H1 (cell line): ENCODE results near the gene CD47.

Experiments used
- BRCA1 ChIP-seq: IDR thresholded peaks from 2 replicates; pipeline ENCODE4 v1.6.1; 2012; ENCODE audit warnings: low read depth, low read length, improper control_type of control experiment
- EZH2 ChIP-seq: fragments of 200-600 bp; sonication (generic); IDR thresholded peaks from 2 replicates; pipeline ENCODE4 v1.7.1; 2012; ENCODE audit warnings: low read depth, mild to moderate bottlenecking, moderate library complexity, low read length, inconsistent platforms; ENCODE audit not compliant: severe bottlenecking
- GABPA ChIP-seq: IDR thresholded peaks from 2 replicates; pipeline ENCODE4 v1.6.1; 2011; ENCODE audit warnings: mild to moderate bottlenecking, low read length, moderate library complexity, borderline replicate concordance; ENCODE audit not compliant: insufficient read depth
- JUND ChIP-seq: IDR thresholded peaks from 2 replicates; pipeline ENCODE4 v1.6.1; 2011; ENCODE audit warnings: mild to moderate bottlenecking, improper control_type of control experiment, low read length
- KDM1A ChIP-seq: fragments of 200-600, 300-600 bp; sonication (generic); IDR thresholded peaks from 2 replicates; pipeline ENCODE4 v1.7.1; 2016; ENCODE audit warnings: mild to moderate bottlenecking, low read length, borderline replicate concordance
- KDM5A ChIP-seq: fragments of 200-600 bp; IDR thresholded peaks from 2 replicates; pipeline ENCODE4 v1.7.1; 2012; ENCODE audit warnings: mild to moderate bottlenecking, low read length, inconsistent platforms, mixed read lengths
- POLR2A ChIP-seq, 2 experiments: IDR thresholded peaks; 1 replicate in 1 of 2; 2 replicates in 1 of 2; pipeline ENCODE4 v1.6.1; 2011; ENCODE audit warnings: low read depth in 2 of 2, low read length in 2 of 2, mild to moderate bottlenecking in 2 of 2; ENCODE audit errors: control extremely low read depth in 1 of 2
- POLR2AphosphoS5 ChIP-seq: IDR thresholded peaks from 2 replicates; pipeline ENCODE4 v1.6.1; 2011; ENCODE audit warnings: low read depth, low read length
- RAD21 ChIP-seq, 2 experiments: IDR thresholded peaks in 1 of 2; conservative IDR thresholded peaks in 1 of 2; 2 replicates each; pipeline ENCODE4 v1.6.1; 2011; ENCODE audit warnings: low read depth in 2 of 2, low read length in 2 of 2, improper control_type of control experiment in 1 of 2, inconsistent platforms in 1 of 2, mild to moderate bottlenecking in 1 of 2, moderate library complexity in 1 of 2
- SP1 ChIP-seq: IDR thresholded peaks from 2 replicates; pipeline ENCODE4 v1.6.1; 2011; ENCODE audit warnings: low read depth, low read length
- SUZ12 ChIP-seq: fragments of 200-600 bp; sonication (generic); IDR thresholded peaks from 2 replicates; pipeline ENCODE4 v1.6.1; 2012; ENCODE audit warnings: mild to moderate bottlenecking, inconsistent platforms, low read length, moderate library complexity, mixed read lengths
- TCF12 ChIP-seq: IDR thresholded peaks from 2 replicates; pipeline ENCODE4 v1.6.1; 2011; ENCODE audit warnings: low read depth, mild to moderate bottlenecking, low read length
- ZNF274 ChIP-seq: IDR thresholded peaks from 2 replicates; pipeline ENCODE4 v1.7.0; 2012; ENCODE audit warnings: low read length, borderline replicate concordance; ENCODE audit errors: extremely low read depth
- TF ChIP-seq, protein P1 (sequence below), 3 experiments: IDR thresholded peaks; 1 replicate in 2 of 3; 2 replicates in 1 of 3; pipeline versions ENCODE4 v1.5.1 to v1.6.1; 2011; ENCODE audit warnings: low read length in 3 of 3, mild to moderate bottlenecking in 3 of 3, inconsistent platforms in 2 of 3, low read depth in 1 of 3, moderate library complexity in 1 of 3; ENCODE audit not compliant: insufficient read depth in 1 of 3; ENCODE audit errors: control extremely low read depth in 1 of 3

DNA sequence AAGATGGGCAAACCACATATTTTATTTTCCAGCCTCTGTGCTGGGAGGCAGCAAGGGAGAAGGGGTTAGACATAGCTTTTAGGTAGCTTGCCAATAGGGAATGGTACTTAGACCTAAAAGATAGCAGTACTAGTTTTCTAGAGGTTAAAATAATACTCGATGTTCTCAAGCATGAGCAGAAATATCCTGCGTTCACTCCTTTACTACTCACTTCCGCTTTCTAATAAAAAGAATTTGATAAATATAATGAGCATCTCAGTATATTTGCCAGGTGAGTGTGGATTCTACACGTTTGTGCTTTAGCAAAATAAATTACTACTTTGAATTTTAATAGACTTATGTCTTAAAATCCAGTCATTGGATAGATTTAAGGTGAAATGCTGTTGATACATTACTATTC is 39.4 kb upstream of the CD47 start:
- TF ChIP-seq JUND (no peak), BRCA1 (no peak), SP1 (no peak), SUZ12 (no peak), ZNF274 (no peak), EZH2 (no peak), TCF12 (no peak), GABPA (no peak), POLR2A (IDR thresholded peaks at IDR 0.05; ENCODE audit: control extremely low read depth in 1 of 2, low read depth in 2 of 2, low read length in 2 of 2) (no peak), RAD21 (IDR thresholded peaks at IDR 0.05 in 1 of 2, conservative IDR thresholded peaks at IDR 0.05 in 1 of 2; ENCODE audit: low read depth in 2 of 2, low read length in 2 of 2) (no peak), POLR2AphosphoS5 (no peak), KDM5A (no peak), KDM1A (no peak)
- TF ChIP-seq, protein P1, sequence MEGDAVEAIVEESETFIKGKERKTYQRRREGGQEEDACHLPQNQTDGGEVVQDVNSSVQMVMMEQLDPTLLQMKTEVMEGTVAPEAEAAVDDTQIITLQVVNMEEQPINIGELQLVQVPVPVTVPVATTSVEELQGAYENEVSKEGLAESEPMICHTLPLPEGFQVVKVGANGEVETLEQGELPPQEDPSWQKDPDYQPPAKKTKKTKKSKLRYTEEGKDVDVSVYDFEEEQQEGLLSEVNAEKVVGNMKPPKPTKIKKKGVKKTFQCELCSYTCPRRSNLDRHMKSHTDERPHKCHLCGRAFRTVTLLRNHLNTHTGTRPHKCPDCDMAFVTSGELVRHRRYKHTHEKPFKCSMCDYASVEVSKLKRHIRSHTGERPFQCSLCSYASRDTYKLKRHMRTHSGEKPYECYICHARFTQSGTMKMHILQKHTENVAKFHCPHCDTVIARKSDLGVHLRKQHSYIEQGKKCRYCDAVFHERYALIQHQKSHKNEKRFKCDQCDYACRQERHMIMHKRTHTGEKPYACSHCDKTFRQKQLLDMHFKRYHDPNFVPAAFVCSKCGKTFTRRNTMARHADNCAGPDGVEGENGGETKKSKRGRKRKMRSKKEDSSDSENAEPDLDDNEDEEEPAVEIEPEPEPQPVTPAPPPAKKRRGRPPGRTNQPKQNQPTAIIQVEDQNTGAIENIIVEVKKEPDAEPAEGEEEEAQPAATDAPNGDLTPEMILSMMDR (IDR thresholded peaks at IDR 0.05; ENCODE audit: control extremely low read depth in 1 of 3, insufficient read depth in 1 of 3, low read depth in 1 of 3, low read length in 3 of 3), result no peak
